DOHH2 (cell line): ENCODE measurements around the gene CNPY4.

Experiments
- EZH2phosphoT487 ChIP-seq: fragments of 200-600 bp; sonication (generic); IDR thresholded peaks from 2 replicates; pipeline ENCODE4 v1.6.1; 2017; ENCODE audit warnings: borderline replicate concordance, mild to moderate bottlenecking, antibody characterized with exemption, low read length, moderate library complexity, mixed read lengths
- TF ChIP-seq, protein P1 (sequence below): fragments of 200-600 bp; sonication (generic); IDR thresholded peaks from one replicate; pipeline ENCODE4 v1.5.1; 2014; ENCODE audit warnings: antibody characterized with exemption, mild to moderate bottlenecking, low read depth, low read length; ENCODE audit not compliant: poor library complexity, severe bottlenecking

DNA sequence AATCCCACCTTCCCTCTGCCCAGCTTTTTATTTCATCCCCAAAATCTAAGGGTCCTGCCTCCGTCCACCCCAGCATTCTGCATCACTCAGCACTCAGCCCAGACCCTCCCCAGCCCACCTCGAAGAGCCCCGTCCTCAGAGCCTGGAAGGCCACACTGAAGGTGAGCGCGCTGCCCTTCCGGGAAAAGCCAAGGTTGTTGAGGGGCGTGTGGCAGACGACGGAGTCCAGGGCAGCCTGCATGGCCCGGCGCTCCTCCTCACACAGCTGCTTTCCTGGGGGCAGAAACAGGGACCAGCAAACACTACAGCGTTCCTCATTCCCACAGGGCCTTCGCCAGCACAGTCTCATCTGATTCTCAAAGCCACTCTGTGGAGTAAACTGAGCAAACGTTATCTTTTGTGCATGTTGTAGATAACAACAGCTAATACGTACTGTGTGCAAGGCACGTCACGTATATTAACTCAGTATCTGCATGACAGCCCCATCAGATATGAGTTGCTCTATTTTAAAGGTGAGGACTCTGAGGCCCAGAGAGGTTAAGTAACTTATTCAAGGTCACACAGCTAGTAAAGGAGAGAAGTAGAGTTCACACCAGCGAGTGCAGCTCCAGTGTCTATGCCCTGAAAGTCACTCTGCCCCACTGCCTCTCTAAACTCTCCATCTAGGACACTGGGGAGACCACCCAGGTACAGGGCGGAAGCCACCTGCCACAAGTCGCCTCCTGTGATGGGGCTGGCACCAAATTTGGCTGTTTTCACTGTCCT lies 36.3 kb downstream of the CNPY4 start:
- TF ChIP-seq, protein P1, sequence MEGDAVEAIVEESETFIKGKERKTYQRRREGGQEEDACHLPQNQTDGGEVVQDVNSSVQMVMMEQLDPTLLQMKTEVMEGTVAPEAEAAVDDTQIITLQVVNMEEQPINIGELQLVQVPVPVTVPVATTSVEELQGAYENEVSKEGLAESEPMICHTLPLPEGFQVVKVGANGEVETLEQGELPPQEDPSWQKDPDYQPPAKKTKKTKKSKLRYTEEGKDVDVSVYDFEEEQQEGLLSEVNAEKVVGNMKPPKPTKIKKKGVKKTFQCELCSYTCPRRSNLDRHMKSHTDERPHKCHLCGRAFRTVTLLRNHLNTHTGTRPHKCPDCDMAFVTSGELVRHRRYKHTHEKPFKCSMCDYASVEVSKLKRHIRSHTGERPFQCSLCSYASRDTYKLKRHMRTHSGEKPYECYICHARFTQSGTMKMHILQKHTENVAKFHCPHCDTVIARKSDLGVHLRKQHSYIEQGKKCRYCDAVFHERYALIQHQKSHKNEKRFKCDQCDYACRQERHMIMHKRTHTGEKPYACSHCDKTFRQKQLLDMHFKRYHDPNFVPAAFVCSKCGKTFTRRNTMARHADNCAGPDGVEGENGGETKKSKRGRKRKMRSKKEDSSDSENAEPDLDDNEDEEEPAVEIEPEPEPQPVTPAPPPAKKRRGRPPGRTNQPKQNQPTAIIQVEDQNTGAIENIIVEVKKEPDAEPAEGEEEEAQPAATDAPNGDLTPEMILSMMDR: no peak
- no peak for TF ChIP-seq EZH2phosphoT487
